Ovary (tissue), 9 donors: ENCODE data around the gene TDRD10. TPM values are rescaled to one million over a fixed set of nuclear protein-coding genes. Genes with fewer than 3 reads are reported as not detected.

Source experiments
- DNase-seq, 5 donors: peaks; one replicate each; pipeline ENCODE4 v3.0.0-alpha.2; 2019 to 2020
- H3K27ac ChIP-seq, 2 donors: fragments of 200-600 bp; one replicate each; pipeline versions ENCODE4 v1.5.1 to v1.8.0; 2019 to 2022
- H3K27me3 ChIP-seq: fragments of 200-600 bp; one replicate; pipeline ENCODE4 v1.8.0; 2022
- H3K36me3 ChIP-seq: fragments of 200-600 bp; sonication (generic); one replicate; pipeline ENCODE4 v1.5.1; 2019
- H3K4me1 ChIP-seq: one replicate; pipeline ENCODE4 v1.8.1; 2013; ENCODE audit warnings: mild to moderate bottlenecking, moderate library complexity; ENCODE audit not compliant: insufficient read depth
- H3K4me3 ChIP-seq: fragments of 200-600 bp; sonication (generic); one replicate; pipeline ENCODE4 v1.5.1; 2017
- H3K9me3 ChIP-seq, 2 donors: fragments of 200-600 bp in 1 of 2; sonication (generic) in 1 of 2; one replicate each; pipeline versions ENCODE4 v1.5.1 to v1.8.1; 2013 to 2019; ENCODE audit warnings: mild to moderate bottlenecking in 1 of 2, moderate library complexity in 1 of 2
- EP300 ChIP-seq: sonication (generic); formaldehyde crosslinking; IDR thresholded peaks from one replicate; pipeline ENCODE4 v1.6.1; 2017; ENCODE audit warnings: antibody characterized with exemption
- POLR2A ChIP-seq: fragments of 450-650 bp; IDR thresholded peaks from one replicate; pipeline ENCODE4 v1.6.1; 2017; ENCODE audit warnings: antibody characterized with exemption, mild to moderate bottlenecking, moderate library complexity
- WGBS, 3 donors: extraction: QIAGEN DNeasy Blood & Tissue Kit in 1 of 3; methylation state at CpG; one replicate each; pipeline versions ENCODE4 v1.1.5 to v1.1.7; 2013 to 2017; 5-methylcytosine and 5-hydroxymethylcytosine counted together
- intact Hi-C, 4 donors: fragments of 100-400 bp; cut with DNase I; formaldehyde crosslinking; loops; one replicate each; pipeline versions ENCODE4 v1.11.0 to v1.15.1; 2022 to 2023
- polyA plus RNA-seq, 2 donors: library from polyadenylated mRNA; stranded (reverse); fragments of 200-250 nt in 1 of 2; fragments of 350-450 nt in 1 of 2; fragmentation: Illumina TruSeq in 1 of 2; extraction: RNeasy Lipid Tissue Mini Kit (QIAGEN cat#74804) in 1 of 2; gene quantifications; one replicate each; pipeline ENCODE4 v1.2.3, GENCODE V29; 2013 to 2014
- total RNA-seq, 7 donors: library from RNA; depleted of rRNA in 2 of 7; stranded (reverse); fragments of >200 nt in 2 of 7; fragmentation: NEBNext Ultra II Directional in 3 of 7; extraction: Animal tissue kit (Norgen Biotek cat#: 25700) in 3 of 7; gene quantifications; one replicate each; pipeline versions ENCODE4 v1.1.0 to v1.2.4, GENCODE V29; 2016 to 2023
- TF ChIP-seq, protein P1 (sequence below), 3 donors: fragments of 450-650 bp in 2 of 3; fragments of 200-600 bp in 1 of 3; IDR thresholded peaks; one replicate each; pipeline versions ENCODE4 v1.5.1 to v1.8.0; 2016 to 2022; ENCODE audit warnings: antibody characterized with exemption in 3 of 3, mild to moderate bottlenecking in 1 of 3
- donor health status: DM: no; HTN: no; CAD: no; lungs with moderate emphysema.
- donor health status: DM: no; HTN: no; CAD: no.
- donor health status: Bipolar disorder and iron deficiency.
- donor health status: DM: yes; HTN: yes; CAD: no.
- donor health status: DM: no; HTN: no; CAD: no.
- donor health status: DM: yes; HTN: yes; CAD: no.

Gene TDRD10
- total and polyA plus RNA-seq, 9 donors = 3.1 to 8.7 (median 5.8) TPM

DNA sequence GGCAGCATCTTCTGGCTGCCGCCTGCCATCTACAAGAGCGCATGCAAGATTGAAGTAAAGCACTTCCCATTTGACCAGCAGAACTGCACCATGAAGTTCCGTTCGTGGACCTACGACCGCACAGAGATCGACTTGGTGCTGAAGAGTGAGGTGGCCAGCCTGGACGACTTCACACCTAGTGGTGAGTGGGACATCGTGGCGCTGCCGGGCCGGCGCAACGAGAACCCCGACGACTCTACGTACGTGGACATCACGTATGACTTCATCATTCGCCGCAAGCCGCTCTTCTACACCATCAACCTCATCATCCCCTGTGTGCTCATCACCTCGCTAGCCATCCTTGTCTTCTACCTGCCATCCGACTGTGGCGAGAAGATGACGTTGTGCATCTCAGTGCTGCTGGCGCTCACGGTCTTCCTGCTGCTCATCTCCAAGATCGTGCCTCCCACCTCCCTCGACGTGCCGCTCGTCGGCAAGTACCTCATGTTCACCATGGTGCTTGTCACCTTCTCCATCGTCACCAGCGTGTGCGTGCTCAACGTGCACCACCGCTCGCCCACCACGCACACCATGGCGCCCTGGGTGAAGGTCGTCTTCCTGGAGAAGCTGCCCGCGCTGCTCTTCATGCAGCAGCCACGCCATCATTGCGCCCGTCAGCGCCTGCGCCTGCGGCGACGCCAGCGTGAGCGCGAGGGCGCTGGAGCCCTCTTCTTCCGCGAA, 69.4 kb downstream of the TDRD10 start:
- DNase-seq = no peak
- intact Hi-C loops = no loop called here
- Histone ChIP-seq H3K27ac (no peak overlapping the region), H3K36me3 (no peaks in the 10 kb centered on the region), H3K4me3 (no peak overlapping the region), H3K9me3 (no peaks in the 10 kb centered on the region), H3K4me1 (peaks cover 6% of the 10 kb centered on the region), H3K27me3 (no peaks in the 10 kb centered on the region)
- TF ChIP-seq POLR2A = no peak
- TF ChIP-seq, protein P1, sequence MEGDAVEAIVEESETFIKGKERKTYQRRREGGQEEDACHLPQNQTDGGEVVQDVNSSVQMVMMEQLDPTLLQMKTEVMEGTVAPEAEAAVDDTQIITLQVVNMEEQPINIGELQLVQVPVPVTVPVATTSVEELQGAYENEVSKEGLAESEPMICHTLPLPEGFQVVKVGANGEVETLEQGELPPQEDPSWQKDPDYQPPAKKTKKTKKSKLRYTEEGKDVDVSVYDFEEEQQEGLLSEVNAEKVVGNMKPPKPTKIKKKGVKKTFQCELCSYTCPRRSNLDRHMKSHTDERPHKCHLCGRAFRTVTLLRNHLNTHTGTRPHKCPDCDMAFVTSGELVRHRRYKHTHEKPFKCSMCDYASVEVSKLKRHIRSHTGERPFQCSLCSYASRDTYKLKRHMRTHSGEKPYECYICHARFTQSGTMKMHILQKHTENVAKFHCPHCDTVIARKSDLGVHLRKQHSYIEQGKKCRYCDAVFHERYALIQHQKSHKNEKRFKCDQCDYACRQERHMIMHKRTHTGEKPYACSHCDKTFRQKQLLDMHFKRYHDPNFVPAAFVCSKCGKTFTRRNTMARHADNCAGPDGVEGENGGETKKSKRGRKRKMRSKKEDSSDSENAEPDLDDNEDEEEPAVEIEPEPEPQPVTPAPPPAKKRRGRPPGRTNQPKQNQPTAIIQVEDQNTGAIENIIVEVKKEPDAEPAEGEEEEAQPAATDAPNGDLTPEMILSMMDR (IDR thresholded peaks at IDR 0.05) = no peak
- no peak for TF ChIP-seq EP300
- WGBS, 3 donors = 95 to 97% (median 96%) methylated on average over 59 of the region's 59 CpGs

DNA sequence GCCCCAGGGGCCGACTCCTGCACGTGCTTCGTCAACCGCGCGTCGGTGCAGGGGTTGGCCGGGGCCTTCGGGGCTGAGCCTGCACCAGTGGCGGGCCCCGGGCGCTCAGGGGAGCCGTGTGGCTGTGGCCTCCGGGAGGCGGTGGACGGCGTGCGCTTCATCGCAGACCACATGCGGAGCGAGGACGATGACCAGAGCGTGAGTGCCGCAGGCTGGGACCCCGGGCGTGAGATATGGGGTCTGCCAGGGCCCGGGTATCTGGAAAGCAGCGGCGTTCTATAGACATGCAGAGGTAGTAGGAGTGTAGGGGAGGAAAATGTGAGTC, 69.9 kb downstream of the TDRD10 start:
- Histone ChIP-seq H3K27me3 (no peaks in the 10 kb centered on the region), H3K27ac (no peak overlapping the region), H3K36me3 (no peaks in the 10 kb centered on the region), H3K4me1 (peaks cover 6% of the 10 kb centered on the region), H3K4me3 (no peak overlapping the region), H3K9me3 (no peaks in the 10 kb centered on the region)
- intact Hi-C loops = no loop called here
- TF ChIP-seq, protein P1 (IDR thresholded peaks at IDR 0.05) = no peak
- TF ChIP-seq EP300 (no peak), POLR2A (no peak)
- no peak for DNase-seq
- WGBS, 3 donors = 92 to 94% (median 93%) methylated on average over 29 of the region's 29 CpGs

DNA sequence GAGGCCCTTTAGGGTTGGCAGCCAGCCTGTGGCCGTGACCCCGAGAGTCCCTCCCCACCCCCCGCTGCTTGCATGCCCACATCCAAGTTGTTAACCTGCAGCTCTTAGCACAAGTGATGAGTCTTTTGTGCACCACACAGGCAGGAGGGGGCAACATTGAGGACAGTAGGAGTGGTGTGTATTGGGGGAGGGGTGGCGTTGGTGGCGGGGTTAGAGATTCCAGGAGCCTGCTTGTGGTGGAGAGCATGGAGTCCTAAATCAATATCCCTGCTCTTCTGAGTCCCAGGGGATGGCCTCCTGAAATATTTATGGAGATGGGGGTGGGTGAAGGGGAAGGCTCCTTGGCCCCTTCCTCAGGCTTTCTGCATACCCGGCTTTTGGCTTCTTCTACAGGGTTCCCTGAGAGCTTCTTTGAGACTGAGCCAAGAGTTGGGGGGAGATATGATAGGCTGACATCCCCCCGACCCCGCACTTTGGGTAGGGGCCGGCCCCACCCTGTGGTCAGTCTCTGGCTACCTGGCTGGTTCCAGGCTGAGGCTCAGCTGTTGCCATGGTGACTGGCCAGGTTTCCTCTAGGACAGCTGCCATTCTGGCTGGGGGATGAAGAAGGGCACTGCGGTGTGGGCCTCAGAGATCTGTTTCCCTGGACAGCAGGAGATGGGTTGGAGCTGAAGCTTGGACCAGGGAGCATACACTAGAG, 70.6 kb downstream of the TDRD10 start:
- Histone ChIP-seq H3K4me3 (no peak overlapping the region), H3K4me1 (peaks cover 6% of the 10 kb centered on the region), H3K27ac (no peak overlapping the region), H3K36me3 (no peaks in the 10 kb centered on the region), H3K27me3 (no peaks in the 10 kb centered on the region), H3K9me3 (no peaks in the 10 kb centered on the region)
- TF ChIP-seq POLR2A (no peak), EP300 (no peak)
- TF ChIP-seq, protein P1 (IDR thresholded peaks at IDR 0.05) = no peak
- DNase-seq = no peak
- 61 to 71% (median 61%) methylated on average over 10 of the region's 10 CpGs for WGBS, 3 donors
- intact Hi-C loops = no loop called here

DNA sequence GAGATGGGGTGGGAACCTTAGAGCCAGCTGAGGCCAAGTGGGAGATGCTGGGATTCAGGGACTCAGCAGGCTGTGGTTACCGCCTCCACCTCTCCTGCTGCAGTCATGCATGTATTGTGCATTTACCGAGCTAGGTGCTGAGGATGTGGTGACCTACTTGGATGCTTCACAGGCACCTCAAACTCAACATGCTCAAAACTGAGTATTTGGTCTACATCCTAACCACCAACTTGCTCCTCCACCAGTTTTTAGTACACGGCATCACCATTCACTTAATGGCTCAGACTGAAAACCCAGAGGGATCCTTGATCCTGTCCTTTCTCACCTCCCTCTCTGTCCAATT, 71.1 kb downstream of the TDRD10 start:
- Histone ChIP-seq H3K27ac (no peak overlapping the region), H3K4me3 (no peak overlapping the region), H3K9me3 (no peaks in the 10 kb centered on the region), H3K27me3 (no peaks in the 10 kb centered on the region), H3K4me1 (peaks cover 6% of the 10 kb centered on the region), H3K36me3 (no peaks in the 10 kb centered on the region)
- TF ChIP-seq POLR2A (no peak), EP300 (no peak)
- TF ChIP-seq, protein P1 (IDR thresholded peaks at IDR 0.05) = no peak
- intact Hi-C loops = no loop called here
- DNase-seq = no peak
- 86 to 92% (median 88%) methylated on average over 3 of the region's 3 CpGs for WGBS, 3 donors
